PC-9 (cell line): ENCODE data around the gene NYNRIN.

ENCODE experiments used
- CTCF ChIP-seq: fragments of 200-600 bp; sonication (generic); conservative IDR thresholded peaks from 2 replicates; pipeline ENCODE4 v1.6.1; 2017; ENCODE audit warnings: mixed run types, antibody characterized with exemption, mild to moderate bottlenecking, moderate library complexity
- EZH2 ChIP-seq: fragments of 200-600 bp; sonication (generic); IDR thresholded peaks from 2 replicates; pipeline ENCODE4 v1.8.0; 2017; ENCODE audit warnings: antibody characterized with exemption, low read depth

- TF ChIP-seq EZH2 (no peak), CTCF (no peak)
Measured at GRCh38 chr14:24356208-24356607, 42.6 kb upstream of the NYNRIN start.
